SK-N-SH (cell line): Measurements from ENCODE around the gene UCMA. TPM values are rescaled to one million over a fixed set of nuclear protein-coding genes. Genes with fewer than 3 reads are reported as not detected.
"Not testable (repeated sequence)": the region's sequence is repeated elsewhere in the genome, so short reads cannot be mapped to it uniquely, and the experiment has no call there.

Experiments
- CTCF ChIA-PET: fragments of 300-600, 350-600 bp; formaldehyde crosslinking; extraction: SDS; loops from one replicate; lab custom pipeline; 2021; lab: Yijun Ruan, JAX
- POLR2A ChIA-PET: fragments of 350-600 bp; sonication (Branson Sonifier 250); formaldehyde crosslinking; extraction: SDS; loops from one replicate; lab custom pipeline; 2020; ENCODE audit warnings: antibody characterized with exemption, inconsistent platforms; lab: Yijun Ruan, JAX
- DNase-seq: peaks from one replicate; pipeline ENCODE4 v3.0.0; 2012
- H2AFZ ChIP-seq: fragments of 200-600 bp; sonication (generic); 2 replicates; pipeline ENCODE4 v1.8.1; 2016; ENCODE audit warnings: antibody characterized with exemption, mild to moderate bottlenecking, low read depth
- H3F3A ChIP-seq: fragments of 200-600 bp; sonication (generic); replicated peaks from 2 replicates; pipeline ENCODE3; 2016; ENCODE audit warnings: antibody characterized with exemption, mild to moderate bottlenecking; ENCODE audit not compliant: insufficient read depth
- H3K27ac ChIP-seq, 2 experiments: fragments of 200-500 bp in 1 of 2; fragments of 200-600 bp in 1 of 2; sonication (Bioruptor generic) in 1 of 2; sonication (generic), shearing (Covaris generic) in 1 of 2; 2 replicates each; pipeline versions ENCODE4 v1.5.1 to v1.6.1; 2014 to 2016; ENCODE audit warnings: low read depth in 2 of 2, inconsistent platforms in 1 of 2, low read length in 1 of 2, mild to moderate bottlenecking in 1 of 2, mixed read lengths in 1 of 2
- H3K27me3 ChIP-seq: fragments of 200-600 bp; sonication (generic), shearing (Covaris generic); 2 replicates; pipeline ENCODE4 v1.6.1; 2016; ENCODE audit warnings: mixed run types; ENCODE audit not compliant: insufficient read depth
- H3K36me3 ChIP-seq, 2 experiments: fragments of 200-500 bp in 1 of 2; fragments of 200-600 bp in 1 of 2; sonication (Bioruptor generic) in 1 of 2; sonication (generic) in 1 of 2; replicated peaks in 1 of 2; 2 replicates each; pipeline versions ENCODE3 to v1.5.1; 2014 to 2016; ENCODE audit warnings: low read length in 1 of 2, mild to moderate bottlenecking in 1 of 2; ENCODE audit not compliant: insufficient read depth in 2 of 2, control insufficient read depth in 1 of 2
- H3K4me1 ChIP-seq, 2 experiments: fragments of 200-500 bp in 1 of 2; fragments of 200-600 bp in 1 of 2; sonication (Bioruptor generic) in 1 of 2; sonication (generic), shearing (Covaris generic) in 1 of 2; 2 replicates each; pipeline versions ENCODE4 v1.5.1 to v1.6.1; 2014 to 2016; ENCODE audit warnings: low read depth in 1 of 2, low read length in 1 of 2, mixed run types in 1 of 2; ENCODE audit not compliant: insufficient read depth in 2 of 2, control insufficient read depth in 1 of 2
- H3K4me2 ChIP-seq: fragments of 200-600 bp; sonication (generic), shearing (Covaris generic); 2 replicates; pipeline ENCODE4 v1.6.1; 2017; ENCODE audit warnings: mixed run types
- H3K4me3 ChIP-seq, 2 experiments: fragments of 200-500 bp in 1 of 2; fragments of 200-600 bp in 1 of 2; sonication (Bioruptor generic) in 1 of 2; sonication (generic), shearing (Covaris generic) in 1 of 2; 2 replicates each; pipeline versions ENCODE4 v1.5.1 to v1.8.1; 2014 to 2016; ENCODE audit warnings: low read depth in 2 of 2, inconsistent platforms in 1 of 2, low read length in 1 of 2, mild to moderate bottlenecking in 1 of 2, mixed read lengths in 1 of 2, moderate library complexity in 1 of 2
- H3K79me2 ChIP-seq: fragments of 200-600 bp; sonication (generic); 2 replicates; pipeline ENCODE4 v1.8.1; 2017; ENCODE audit warnings: mild to moderate bottlenecking; ENCODE audit not compliant: insufficient read depth
- H3K9ac ChIP-seq: fragments of 200-600 bp; sonication (generic); 2 replicates; pipeline ENCODE4 v1.6.1; 2017; ENCODE audit warnings: mixed run types
- H3K9me2 ChIP-seq: fragments of 200-600 bp; sonication (generic); 2 replicates; pipeline ENCODE4 v1.6.1; 2017; ENCODE audit warnings: mixed run types
- H3K9me3 ChIP-seq: fragments of 200-600 bp; sonication (generic); 2 replicates; pipeline ENCODE4 v1.6.1; 2017; ENCODE audit warnings: mixed run types, mild to moderate bottlenecking, moderate library complexity
- H4K20me1 ChIP-seq: fragments of 200-600 bp; sonication (generic); 2 replicates; pipeline ENCODE4 v1.6.1; 2017; ENCODE audit warnings: mild to moderate bottlenecking, mixed run types; ENCODE audit not compliant: insufficient read depth
- CHD2 ChIP-seq: fragments of 150-350 bp; IDR thresholded peaks from 2 replicates; pipeline ENCODE4 v1.6.1; 2018; ENCODE audit warnings: low read length; ENCODE audit not compliant: partially characterized antibody
- ELF1 ChIP-seq: IDR thresholded peaks from 2 replicates; pipeline ENCODE4 v1.4.0; 2012
- EP300 ChIP-seq, 2 experiments: IDR thresholded peaks; 2 replicates each; pipeline versions ENCODE4 v1.4.0 to v1.6.1; 2012; ENCODE audit warnings: borderline replicate concordance in 1 of 2, low read depth in 1 of 2, low read length in 1 of 2
- FOSL2 ChIP-seq: IDR thresholded peaks from 2 replicates; pipeline ENCODE4 v1.4.0; 2012; ENCODE audit warnings: low read depth, mild to moderate bottlenecking, moderate library complexity, borderline replicate concordance
- FOXJ3 ChIP-seq: sonication (generic); formaldehyde crosslinking; IDR thresholded peaks from 2 replicates; pipeline ENCODE4 v1.5.1; 2020; ENCODE audit warnings: mild to moderate bottlenecking, missing genetic modification reagents
- FOXM1 ChIP-seq: IDR thresholded peaks from 2 replicates; pipeline ENCODE4 v1.4.0; 2012; ENCODE audit warnings: low read depth, mild to moderate bottlenecking
- JUND ChIP-seq: IDR thresholded peaks from 2 replicates; pipeline ENCODE4 v1.4.0; 2012
- MEF2A ChIP-seq: IDR thresholded peaks from 2 replicates; pipeline ENCODE4 v1.4.0; 2012; ENCODE audit warnings: low read depth, borderline replicate concordance
- RCOR1 ChIP-seq: fragments of 150-350 bp; IDR thresholded peaks from 2 replicates; pipeline ENCODE4 v1.6.1; 2017; ENCODE audit warnings: antibody characterized with exemption, low read length
- RFX5 ChIP-seq: IDR thresholded peaks from 2 replicates; pipeline ENCODE4 v1.6.1; 2012; ENCODE audit warnings: mild to moderate bottlenecking, improper control_type of control experiment, low read length
- RXRA ChIP-seq: IDR thresholded peaks from 2 replicates; pipeline ENCODE4 v1.4.0; 2012; ENCODE audit warnings: low read depth, mild to moderate bottlenecking, borderline replicate concordance
- YY1 ChIP-seq: IDR thresholded peaks from 2 replicates; pipeline ENCODE4 v1.4.0; 2012; ENCODE audit warnings: low read depth, mild to moderate bottlenecking
- WGBS: methylation state at CpG from one replicate; pipeline ENCODE4 v1.1.6; 2017; ENCODE audit warnings: low lambda C conversion rate; 5-methylcytosine and 5-hydroxymethylcytosine counted together
- polyA plus RNA-seq, 3 experiments: library from polyadenylated mRNA; depleted of rRNA; stranded (reverse); fragments of >200 nt; gene quantifications; 2 replicates each; pipeline ENCODE4 v1.2.3, GENCODE V29; 2012
- TF ChIP-seq, protein P1 (sequence below): IDR thresholded peaks from 2 replicates; pipeline ENCODE4 v1.4.0; 2012; ENCODE audit warnings: low read depth, borderline replicate concordance
- TF ChIP-seq, protein P2 (sequence below): IDR thresholded peaks from 2 replicates; pipeline ENCODE4 v1.4.0; 2012; ENCODE audit warnings: low read depth
- TF ChIP-seq, protein P3 (sequence below): fragments of 150-350 bp; IDR thresholded peaks from 2 replicates; pipeline ENCODE4 v1.6.1; 2016; ENCODE audit warnings: mild to moderate bottlenecking, low read depth, low read length
- TF ChIP-seq, protein P4 (sequence below): fragments of 200-600 bp; sonication (generic); IDR thresholded peaks from 2 replicates; pipeline ENCODE4 v1.6.1; 2017; ENCODE audit warnings: antibody characterized with exemption, mild to moderate bottlenecking, moderate library complexity
- TF ChIP-seq, protein P5 (sequence below): IDR thresholded peaks from 2 replicates; pipeline ENCODE4; 2012

Gene UCMA
- polyA plus RNA-seq, 1 of the 3 experiments (the other 2 are of a cell fraction): not detected

DNA sequence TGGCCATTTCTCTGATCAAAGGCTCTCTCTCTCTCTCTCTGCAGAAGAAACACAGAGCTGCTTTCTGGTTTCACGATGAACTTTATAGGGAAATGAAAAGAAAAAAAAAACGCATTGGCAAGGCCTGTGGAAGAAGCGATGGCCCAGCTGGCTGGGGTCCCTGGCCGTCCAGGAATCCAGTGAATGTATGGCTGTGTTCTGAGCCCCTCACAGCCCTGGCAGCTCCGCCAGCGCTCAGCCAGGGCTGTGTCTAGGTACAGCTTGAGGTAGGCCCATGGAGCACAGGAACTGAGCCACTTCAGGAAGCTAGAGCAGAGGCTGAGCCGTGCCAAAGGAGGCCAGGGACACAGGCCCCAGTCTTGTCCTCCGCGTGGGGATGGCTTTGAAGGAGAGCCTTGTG, 13.1 kb upstream of the UCMA start:
- CTCF ChIA-PET: no interaction called here
- WGBS: 69% methylated on average over 9 of the region's 9 CpGs

DNA sequence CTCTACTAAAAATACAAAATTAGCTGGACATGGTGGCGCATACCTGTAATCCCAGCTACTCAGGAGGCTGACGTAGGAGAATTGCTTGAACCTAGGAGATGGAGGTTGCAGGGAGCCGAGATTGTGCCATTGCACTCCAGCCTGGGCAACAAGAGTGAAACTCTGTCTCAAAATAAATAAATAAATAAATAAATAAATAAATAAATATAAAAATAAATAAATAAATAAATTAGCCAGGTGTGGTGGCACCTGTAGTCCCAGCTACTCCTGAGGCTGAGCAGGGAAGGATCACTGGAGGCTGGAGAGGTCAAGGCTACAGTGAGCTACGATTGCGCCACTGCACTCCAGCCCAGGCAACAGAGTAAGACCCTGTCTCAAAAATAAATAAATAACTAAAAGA, 8.1 kb upstream of the UCMA start:
- H2AFZ ChIP-seq, H4K20me1 ChIP-seq, CTCF ChIA-PET, H3K36me3 ChIP-seq, H3K9ac ChIP-seq, H3K4me1 ChIP-seq, H3F3A ChIP-seq, POLR2A ChIA-PET, DNase-seq, H3K9me2 ChIP-seq, H3K27ac ChIP-seq, H3K27me3 ChIP-seq, H3K4me2 ChIP-seq, H3K9me3 ChIP-seq, H3K4me3 ChIP-seq, H3K79me2 ChIP-seq: not testable (repeated sequence)
- 76% methylated on average over 5 of the region's 5 CpGs for whole genome bisulfite sequencing

More for the DNA sequence above, 13.1 kb upstream of the UCMA start:
- Histone ChIP-seq H3K27me3 (no peaks in the 10 kb centered on the region), H3K4me2 (no peak overlapping the region), H2AFZ (no peak overlapping the region), H4K20me1 (no peaks in the 10 kb centered on the region), H3K79me2 (no peaks in the 10 kb centered on the region), H3K27ac (no peak overlapping the region), H3K4me1 (no peaks in the 10 kb centered on the region), H3F3A (no peaks in the 10 kb centered on the region), H3K9me3 (no peaks in the 10 kb centered on the region), H3K9me2 (no peaks in the 10 kb centered on the region), H3K9ac (no peak overlapping the region), H3K36me3 (no peaks in the 10 kb centered on the region), H3K4me3 (no peak overlapping the region)
- POLR2A ChIA-PET: no interaction called here
- DNase-seq: no peak
- TF ChIP-seq YY1 (no peak), FOSL2 (no peak), FOXM1 (no peak), MEF2A (no peak), CHD2 (no peak), RFX5 (no peak), FOXJ3 (CRISPR knock-in tag) (no peak), ELF1 (no peak), RCOR1 (no peak), EP300 (IDR thresholded peaks at IDR 0.05; ENCODE audit: borderline replicate concordance in 1 of 2, low read depth in 1 of 2, low read length in 1 of 2) (no peak)
- TF ChIP-seq, protein P1, sequence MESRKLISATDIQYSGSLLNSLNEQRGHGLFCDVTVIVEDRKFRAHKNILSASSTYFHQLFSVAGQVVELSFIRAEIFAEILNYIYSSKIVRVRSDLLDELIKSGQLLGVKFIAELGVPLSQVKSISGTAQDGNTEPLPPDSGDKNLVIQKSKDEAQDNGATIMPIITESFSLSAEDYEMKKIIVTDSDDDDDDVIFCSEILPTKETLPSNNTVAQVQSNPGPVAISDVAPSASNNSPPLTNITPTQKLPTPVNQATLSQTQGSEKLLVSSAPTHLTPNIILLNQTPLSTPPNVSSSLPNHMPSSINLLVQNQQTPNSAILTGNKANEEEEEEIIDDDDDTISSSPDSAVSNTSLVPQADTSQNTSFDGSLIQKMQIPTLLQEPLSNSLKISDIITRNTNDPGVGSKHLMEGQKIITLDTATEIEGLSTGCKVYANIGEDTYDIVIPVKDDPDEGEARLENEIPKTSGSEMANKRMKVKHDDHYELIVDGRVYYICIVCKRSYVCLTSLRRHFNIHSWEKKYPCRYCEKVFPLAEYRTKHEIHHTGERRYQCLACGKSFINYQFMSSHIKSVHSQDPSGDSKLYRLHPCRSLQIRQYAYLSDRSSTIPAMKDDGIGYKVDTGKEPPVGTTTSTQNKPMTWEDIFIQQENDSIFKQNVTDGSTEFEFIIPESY: no peak
- TF ChIP-seq, protein P2, sequence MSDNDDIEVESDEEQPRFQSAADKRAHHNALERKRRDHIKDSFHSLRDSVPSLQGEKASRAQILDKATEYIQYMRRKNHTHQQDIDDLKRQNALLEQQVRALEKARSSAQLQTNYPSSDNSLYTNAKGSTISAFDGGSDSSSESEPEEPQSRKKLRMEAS: no peak

DNA sequence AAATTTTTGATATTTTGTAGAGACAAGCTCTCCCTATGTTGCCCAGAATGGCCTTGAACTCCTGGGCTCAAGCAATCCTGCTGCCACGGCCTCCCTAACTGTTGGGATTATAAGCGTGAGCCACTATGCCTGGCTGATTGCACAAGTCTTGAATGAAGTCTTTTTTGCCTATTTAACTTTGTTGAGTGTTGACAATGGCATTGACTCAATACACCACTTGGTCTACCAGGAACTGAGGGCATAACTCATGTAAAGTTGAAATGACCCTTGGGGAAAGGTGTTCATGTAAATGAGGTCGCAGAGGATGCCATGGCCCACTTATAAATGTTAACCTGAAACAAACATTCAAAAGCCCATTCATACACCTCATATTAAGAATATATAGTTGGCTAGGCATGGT, 7.4 kb upstream of the UCMA start:
- H3K79me2 ChIP-seq: no peaks in the 10 kb centered on the region
- no peaks in the 10 kb centered on the region for H3K9me3 ChIP-seq
- no peaks in the 10 kb centered on the region for H3K9me2 ChIP-seq
- no peaks in the 10 kb centered on the region for H3F3A ChIP-seq
- no peak overlapping the region for H3K9ac ChIP-seq
- no peaks in the 10 kb centered on the region for H3K4me1 ChIP-seq
- 49% methylated on average over 3 of the region's 3 CpGs for WGBS
- H3K27ac ChIP-seq: no peak overlapping the region
- H3K4me2 ChIP-seq: no peak overlapping the region
- CTCF ChIA-PET: no interaction called here
- H3K36me3 ChIP-seq: no peaks in the 10 kb centered on the region
- no peak for DNase-seq
- no peaks in the 10 kb centered on the region for H4K20me1 ChIP-seq
- POLR2A ChIA-PET: no interaction called here
- no peak overlapping the region for H2AFZ ChIP-seq
- no peaks in the 10 kb centered on the region for H3K27me3 ChIP-seq
- no peak overlapping the region for H3K4me3 ChIP-seq
- TF ChIP-seq, protein P3, sequence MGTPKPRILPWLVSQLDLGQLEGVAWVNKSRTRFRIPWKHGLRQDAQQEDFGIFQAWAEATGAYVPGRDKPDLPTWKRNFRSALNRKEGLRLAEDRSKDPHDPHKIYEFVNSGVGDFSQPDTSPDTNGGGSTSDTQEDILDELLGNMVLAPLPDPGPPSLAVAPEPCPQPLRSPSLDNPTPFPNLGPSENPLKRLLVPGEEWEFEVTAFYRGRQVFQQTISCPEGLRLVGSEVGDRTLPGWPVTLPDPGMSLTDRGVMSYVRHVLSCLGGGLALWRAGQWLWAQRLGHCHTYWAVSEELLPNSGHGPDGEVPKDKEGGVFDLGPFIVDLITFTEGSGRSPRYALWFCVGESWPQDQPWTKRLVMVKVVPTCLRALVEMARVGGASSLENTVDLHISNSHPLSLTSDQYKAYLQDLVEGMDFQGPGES: no peak
- TF ChIP-seq FOXM1: no peak
- TF ChIP-seq RCOR1: no peak
- TF ChIP-seq, protein P4, sequence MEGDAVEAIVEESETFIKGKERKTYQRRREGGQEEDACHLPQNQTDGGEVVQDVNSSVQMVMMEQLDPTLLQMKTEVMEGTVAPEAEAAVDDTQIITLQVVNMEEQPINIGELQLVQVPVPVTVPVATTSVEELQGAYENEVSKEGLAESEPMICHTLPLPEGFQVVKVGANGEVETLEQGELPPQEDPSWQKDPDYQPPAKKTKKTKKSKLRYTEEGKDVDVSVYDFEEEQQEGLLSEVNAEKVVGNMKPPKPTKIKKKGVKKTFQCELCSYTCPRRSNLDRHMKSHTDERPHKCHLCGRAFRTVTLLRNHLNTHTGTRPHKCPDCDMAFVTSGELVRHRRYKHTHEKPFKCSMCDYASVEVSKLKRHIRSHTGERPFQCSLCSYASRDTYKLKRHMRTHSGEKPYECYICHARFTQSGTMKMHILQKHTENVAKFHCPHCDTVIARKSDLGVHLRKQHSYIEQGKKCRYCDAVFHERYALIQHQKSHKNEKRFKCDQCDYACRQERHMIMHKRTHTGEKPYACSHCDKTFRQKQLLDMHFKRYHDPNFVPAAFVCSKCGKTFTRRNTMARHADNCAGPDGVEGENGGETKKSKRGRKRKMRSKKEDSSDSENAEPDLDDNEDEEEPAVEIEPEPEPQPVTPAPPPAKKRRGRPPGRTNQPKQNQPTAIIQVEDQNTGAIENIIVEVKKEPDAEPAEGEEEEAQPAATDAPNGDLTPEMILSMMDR: no peak
- TF ChIP-seq RXRA: no peak
- TF ChIP-seq JUND: no peak
- TF ChIP-seq FOSL2: no peak
- TF ChIP-seq, protein P5, sequence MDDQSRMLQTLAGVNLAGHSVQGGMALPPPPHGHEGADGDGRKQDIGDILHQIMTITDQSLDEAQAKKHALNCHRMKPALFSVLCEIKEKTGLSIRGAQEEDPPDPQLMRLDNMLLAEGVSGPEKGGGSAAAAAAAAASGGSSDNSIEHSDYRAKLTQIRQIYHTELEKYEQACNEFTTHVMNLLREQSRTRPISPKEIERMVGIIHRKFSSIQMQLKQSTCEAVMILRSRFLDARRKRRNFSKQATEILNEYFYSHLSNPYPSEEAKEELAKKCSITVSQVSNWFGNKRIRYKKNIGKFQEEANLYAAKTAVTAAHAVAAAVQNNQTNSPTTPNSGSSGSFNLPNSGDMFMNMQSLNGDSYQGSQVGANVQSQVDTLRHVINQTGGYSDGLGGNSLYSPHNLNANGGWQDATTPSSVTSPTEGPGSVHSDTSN: no peak
- TF ChIP-seq EP300 (IDR thresholded peaks at IDR 0.05; ENCODE audit: borderline replicate concordance in 1 of 2, low read depth in 1 of 2, low read length in 1 of 2): no peak
- TF ChIP-seq RFX5: no peak
